NCI-H2227 (cell line): ENCODE data around the gene HEXB.
A peak's percentile ranks its signal among the peaks of the same experiment; 100 is the strongest.
"Not testable (repeated sequence)": the region's sequence is repeated elsewhere in the genome, so short reads cannot be mapped to it uniquely, and the experiment has no call there.

Source experiments
- DNase-seq: peaks from one replicate; lab custom pipeline; 2025; ENCODE audit not compliant: unreplicated experiment; lab: John Stamatoyannopoulos, UW

HEXB gene

DNA sequence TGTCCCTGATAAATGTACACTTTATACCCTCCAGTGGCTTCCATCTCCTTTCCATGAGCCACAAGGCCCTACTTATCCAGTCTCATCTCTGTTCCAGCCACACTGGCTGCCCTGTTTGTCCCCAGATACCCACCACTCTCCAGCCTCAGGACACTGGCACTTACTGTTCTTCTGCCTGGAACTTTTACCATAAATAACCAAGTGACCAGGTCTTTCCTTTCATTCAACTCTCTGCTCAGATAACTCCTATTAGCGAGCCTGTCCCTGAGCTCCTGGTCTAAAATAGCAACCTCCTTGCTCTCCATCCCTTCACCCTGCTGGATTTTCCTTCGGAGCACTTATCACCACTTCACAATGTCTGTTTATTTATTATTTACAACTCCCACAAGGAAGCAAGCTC is 27.9 kb upstream of the HEXB start:
- DNase-seq: no peak

DNA sequence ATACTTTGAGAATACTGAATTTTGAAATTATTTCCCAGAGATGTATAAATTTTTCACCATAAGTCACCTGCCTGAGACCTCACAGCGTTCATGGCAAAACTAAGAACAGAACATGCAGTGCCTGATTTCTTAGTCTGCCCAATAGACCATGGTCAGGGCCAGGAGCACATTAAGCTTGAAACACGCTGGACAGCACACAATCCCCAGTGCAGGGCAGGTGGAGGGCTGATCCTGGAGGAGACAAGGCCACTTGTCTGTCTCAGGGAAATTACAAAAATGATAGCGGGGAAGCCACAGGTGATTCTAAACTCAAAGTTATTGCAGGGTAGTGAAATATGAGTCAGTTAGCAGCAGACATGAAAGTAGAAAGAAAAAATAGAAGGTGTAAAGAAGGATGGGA is 25.9 kb upstream of the HEXB start:
- DNase-seq: no peak

DNA sequence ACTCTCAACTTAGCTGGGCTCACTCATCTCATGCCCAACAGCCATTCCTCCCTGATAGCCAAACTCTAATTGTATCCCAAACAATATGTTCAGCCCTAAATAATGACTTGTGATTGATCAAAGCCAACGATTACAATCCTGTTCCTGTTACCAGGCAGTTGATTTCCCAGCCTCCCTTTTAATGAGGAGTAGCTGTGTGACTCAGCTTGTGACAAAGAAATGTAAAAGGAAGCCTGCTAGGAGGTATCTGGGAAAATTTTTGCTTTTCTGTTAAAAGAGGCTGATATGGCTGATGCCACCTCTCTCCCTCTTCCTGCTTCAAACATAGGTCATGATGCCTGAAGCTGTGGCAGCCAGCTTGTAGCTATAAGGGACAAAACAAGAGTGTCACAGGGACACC is 24.9 kb upstream of the HEXB start:
- no peak for DNase-seq

DNA sequence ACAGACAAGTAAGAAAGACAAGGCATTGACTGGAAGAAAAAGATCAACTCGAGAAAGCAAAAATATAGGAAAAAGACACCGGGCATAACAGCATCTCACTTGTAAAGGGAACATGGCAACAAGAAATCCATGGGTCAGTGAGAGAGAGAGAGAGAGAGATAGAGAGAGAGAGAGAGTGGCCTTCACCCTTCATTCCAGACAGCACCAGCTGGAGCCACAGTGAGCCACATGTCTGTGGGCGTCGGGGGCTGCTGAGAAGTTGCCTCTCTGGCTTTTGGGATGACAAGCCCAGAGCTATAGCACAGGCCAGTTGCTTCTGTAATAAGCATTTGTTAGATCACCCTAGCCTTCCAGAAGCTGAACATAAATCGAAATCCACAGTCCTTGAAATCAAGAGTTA is 24.2 kb upstream of the HEXB start:
- DNase-seq: no peak

DNA sequence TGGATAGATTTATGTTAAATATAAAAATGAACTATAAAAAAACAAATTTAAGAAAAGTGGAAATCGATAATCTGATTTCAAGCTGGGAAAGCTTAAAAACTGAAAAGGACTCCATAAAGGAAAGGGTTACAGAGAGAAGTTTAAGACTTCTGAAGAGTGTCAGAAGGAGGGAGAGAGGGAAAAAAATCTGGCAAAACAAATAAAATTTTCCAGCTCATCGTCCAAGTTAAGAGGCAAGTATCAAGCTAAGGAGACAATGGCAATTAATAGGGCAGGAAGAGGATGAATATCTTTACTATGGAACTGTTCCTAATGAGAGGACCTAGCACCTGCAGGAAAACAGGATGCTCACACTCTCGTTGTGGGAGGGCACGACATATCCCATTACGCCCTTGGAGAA is 20.5 kb upstream of the HEXB start:
- no peak for DNase-seq

DNA sequence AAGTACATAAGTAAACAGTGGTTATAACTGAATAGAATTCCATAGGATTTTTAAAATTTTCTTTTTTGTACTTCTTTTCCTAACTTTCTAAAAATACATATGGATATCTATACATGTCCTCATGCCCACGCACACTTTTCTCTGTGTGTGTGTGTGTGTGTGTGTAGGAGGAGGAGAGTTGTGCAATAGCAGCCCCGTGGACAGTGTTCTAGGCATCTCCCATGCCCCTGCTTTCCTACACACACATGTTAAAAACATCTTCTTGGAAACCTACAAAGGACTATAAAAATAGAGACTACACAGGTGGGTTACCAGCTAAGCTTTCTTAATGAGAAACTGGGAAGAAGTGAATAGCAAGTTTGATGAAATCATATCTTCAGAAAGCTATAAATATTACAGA is 19.8 kb upstream of the HEXB start:
- DNase-seq: no peak

DNA sequence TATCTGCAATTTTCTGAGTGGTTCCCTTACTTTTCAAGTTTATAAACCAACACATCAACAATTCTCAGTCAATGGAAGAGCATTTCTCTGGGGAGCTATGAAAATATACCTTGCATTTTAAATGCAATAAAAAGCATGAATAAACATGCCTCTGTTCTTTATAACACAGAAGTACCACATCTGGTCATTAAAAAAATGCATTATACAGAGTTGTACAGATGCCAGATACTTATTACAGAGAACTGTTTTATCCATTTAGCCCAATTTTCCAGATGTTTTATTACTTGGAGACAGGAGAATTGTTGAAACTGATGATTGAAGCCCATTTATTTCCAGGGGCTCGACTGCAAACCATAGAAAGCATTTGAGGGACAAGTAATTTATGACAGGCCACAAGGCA is 19.2 kb upstream of the HEXB start:
- no peak for DNase-seq

DNA sequence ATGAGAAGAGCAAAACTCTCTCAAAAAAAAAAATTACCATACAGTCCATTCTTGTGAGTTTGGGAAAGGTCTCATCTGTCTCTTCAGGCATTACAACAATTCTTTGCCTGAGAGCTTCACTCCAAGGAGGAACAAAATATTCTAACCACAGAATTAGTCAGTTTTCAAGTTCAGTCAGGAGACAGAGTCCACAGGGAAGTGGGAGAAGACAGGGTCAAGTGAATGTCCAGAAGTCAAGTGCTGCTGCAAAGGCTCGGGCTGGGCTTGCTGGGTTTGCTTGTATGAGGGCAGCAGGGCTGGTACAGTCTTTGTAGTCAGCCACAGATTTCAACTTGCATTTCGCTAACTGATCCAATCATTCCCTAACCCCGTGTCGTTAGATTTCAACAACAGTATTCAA is 17.6 kb upstream of the HEXB start:
- DNase-seq: no peak

DNA sequence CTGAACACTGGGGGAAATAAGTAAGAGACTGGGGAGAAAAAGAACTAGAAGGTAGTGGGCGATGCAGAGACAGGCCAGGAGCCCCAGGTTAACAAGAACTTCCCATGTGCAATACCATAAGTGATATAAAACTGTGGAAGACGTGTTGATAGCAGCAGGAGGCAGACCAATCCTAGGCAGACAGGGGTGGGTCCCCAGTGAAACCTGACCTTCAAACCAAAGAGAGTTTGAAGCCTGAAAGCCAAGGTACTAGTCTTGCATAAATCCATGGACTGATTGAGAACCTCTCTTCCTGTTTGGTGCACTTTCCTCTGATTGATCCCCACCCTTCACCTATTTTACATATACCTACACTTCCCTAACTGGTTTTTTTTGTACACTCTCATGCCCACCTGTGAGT is 15.2 kb upstream of the HEXB start:
- no peak for DNase-seq

DNA sequence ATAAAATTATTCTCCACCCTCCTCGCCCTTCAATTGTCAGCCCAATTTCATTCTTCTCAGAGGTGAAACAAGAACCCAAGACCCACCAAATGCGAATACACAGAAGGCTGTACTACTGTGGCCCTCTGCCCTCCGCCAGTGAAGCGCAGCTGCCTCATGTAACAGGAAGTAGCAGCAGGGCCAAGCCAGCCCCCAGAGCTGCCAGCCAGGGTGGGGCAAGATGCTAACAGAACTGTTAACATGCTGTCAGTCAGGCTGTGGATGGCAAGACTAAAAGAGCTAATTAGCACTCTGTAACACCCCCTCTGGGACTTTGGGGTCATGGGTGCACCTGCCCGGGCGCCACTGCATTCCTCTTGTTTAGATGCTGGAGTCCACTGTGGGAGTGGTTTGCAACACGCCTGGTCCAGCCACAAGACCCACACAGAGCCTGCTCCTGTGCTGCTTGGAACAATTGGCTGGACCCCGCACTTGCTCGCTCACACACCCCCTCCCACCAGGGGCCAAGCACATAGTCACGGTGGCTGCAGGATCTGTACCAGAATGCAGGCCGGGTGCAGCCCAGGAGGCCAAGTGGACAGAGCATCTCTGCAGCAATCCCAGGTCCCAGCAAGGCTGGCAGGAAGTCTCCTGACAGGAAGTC is 14.5 kb upstream of the HEXB start:
- no peak for DNase-seq

DNA sequence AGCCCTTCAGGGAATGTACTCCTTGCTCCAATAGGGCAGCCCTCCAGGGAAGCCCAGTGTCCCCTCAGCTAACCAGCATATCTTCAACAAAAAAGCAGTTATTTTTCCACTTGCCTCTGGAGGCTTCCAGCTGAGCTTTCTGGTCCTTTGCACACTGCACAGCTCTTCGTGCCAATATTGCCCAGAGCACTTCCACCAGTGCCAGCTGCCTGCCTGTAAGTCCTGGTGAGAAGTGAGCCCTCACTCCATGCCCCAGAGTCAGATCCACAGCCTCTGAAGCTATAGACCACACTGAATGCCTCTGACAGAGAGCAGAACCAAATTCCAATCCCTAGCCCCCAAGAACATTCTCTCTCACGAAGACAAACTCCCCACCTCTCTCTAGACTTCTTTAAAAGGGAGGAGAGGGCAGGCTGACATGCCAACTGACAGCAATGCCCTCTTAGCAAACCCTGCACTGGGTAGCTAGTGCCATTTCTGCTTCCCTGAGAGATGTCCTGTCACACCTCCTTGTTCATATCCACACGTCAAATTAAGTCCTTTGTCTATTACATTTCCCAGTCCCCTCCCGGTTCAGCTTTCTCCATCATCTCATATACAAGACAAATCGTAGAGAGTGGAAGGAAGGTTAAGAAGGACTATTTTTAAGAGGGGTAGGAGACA is 12.7 kb upstream of the HEXB start:
- DNase-seq: no peak

DNA sequence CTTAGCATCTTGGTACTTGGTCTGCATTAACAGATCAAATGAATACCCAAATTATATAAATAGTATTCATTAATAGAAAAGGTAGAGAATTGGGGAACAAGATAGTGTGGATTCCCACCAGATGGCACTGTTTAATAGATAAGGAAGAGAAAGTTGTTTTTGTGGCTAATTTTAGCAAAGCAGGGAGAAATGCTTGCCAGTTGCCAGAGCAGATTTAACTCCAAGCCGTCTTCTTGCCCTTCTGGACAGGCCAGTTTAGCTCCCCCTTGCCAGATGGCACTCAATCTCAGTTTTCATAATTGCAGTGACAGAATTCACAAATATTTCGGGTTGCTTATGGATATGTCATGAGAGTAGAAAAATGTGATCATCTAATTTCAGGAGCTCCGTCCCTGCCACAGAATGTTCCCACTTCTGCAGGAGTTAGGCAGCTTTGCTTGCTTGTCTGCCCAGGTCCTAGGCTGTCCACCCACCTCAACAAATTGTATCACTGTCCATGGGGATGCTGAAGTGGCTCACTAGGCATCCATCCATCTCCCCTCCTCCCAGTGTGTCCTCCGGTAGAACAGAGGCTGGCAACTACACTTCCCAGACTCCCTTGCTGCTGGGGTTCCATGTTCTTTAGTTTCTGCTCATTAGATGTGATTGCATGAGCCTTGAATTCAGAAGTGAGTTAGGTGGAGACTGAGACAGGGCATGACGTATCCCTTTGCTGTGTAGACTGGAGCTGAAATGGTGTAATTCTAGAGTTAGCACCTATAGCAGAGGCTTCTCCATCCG is 11.8 kb upstream of the HEXB start:
- DNase-seq: peak; percentile 15

DNA sequence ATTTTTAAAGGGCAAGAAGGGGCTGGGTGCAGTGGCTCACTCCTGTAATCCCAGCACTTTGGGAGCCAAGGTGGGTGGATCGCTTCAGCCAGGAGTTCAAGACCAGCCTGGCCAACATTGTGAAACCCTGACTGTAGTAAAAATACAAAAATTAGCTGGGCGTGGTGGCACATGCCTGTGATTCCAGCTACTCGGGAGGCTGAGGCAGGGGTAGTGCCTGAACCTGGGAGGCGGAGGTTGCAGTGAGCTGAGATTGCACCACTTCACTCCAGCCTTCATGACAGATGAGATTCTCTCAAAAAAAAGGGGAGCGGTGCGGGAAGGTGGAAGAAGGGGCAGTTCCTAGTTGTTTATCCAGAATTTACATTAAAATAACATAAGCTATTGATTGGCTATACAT is 8.6 kb upstream of the HEXB start:
- not testable (repeated sequence) for DNase-seq

DNA sequence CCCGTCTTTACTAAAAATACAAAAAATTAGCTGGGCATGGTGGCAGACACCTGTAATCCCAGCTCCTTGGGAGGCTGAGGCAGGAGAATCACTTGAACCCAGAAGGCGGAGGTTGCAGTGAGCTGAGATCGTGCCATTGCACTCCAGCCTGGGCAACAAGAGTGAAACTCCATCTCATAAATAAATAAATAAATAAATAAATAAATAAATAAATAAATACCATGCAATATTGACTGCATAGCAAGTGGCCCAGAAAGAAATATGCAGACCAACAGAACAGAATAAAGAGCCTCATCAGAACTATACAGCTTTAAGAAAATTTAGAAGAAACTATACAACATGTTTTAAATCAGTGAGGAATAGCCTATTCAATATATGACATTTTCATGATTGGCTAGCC is 6.9 kb upstream of the HEXB start:
- DNase-seq: not testable (repeated sequence)

DNA sequence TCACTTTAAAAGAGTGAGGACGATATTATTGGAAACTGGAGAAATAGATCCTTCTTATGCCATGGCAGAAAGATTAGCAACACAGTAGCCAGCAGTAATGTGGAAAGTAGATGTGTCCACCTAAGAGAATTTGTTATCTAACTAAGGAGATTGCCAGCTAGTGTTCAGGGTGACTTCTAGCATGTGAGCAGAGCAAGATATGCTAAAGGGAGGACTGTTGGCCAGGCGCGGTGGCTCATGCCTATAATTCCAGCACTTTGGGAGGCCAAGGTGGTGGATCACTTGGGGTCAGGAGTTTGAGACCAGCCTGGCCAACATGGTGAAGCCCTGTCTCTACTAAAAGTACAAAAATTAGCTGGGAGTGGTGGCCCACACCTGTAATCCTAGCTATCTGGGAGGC is 5.7 kb upstream of the HEXB start:
- not testable (repeated sequence) for DNase-seq

DNA sequence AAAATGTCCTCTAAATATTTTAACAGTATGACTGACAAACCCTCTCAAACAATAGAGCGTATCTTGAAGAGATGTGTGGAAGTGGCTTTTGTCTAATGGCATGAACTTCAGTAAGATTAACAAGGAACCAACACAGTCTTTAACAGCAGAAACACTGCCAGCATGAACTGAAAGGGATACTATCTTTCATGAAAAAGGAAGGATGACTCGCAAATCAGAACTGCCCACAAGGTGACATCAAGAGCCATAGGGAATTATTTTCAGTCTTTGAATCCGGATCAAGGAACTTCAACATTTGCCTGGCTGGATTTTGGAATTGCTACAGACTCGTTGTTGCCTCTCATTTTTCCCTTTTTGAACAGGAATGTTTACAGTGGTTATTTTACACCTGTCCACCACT is 5.1 kb upstream of the HEXB start:
- DNase-seq: no peak

DNA sequence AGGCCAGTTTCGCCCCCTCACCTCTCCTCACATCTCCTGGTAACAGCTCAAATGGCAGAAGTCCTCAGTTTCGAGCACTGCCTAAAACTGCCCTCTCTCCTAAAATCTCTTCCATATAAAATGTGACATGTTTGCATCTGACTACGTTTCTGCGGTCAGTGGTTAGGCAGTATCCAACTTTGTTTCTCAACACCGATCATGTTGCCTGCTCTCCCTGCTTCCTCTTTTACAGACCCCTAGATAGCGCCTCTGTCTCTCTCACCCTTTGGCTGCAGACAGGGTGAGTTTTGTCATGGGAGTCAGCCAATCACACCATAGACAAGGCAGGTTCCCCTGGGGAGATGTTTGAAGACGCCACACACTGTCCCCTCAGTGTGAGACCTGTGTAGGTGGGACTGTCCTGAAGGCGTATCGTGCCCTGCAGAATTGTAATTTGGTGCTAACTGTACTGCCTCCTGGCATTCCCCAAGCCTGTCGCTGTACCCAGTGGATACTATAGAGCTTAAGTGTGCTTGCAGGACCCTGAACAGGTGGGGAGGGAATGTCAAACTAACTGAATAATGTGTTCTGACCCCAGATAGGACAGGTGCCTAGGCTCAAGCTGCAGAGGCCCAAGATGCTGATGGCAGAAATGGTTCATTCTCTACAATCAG is 1.1 kb downstream of the HEXB start:
- no peak for DNase-seq

DNA sequence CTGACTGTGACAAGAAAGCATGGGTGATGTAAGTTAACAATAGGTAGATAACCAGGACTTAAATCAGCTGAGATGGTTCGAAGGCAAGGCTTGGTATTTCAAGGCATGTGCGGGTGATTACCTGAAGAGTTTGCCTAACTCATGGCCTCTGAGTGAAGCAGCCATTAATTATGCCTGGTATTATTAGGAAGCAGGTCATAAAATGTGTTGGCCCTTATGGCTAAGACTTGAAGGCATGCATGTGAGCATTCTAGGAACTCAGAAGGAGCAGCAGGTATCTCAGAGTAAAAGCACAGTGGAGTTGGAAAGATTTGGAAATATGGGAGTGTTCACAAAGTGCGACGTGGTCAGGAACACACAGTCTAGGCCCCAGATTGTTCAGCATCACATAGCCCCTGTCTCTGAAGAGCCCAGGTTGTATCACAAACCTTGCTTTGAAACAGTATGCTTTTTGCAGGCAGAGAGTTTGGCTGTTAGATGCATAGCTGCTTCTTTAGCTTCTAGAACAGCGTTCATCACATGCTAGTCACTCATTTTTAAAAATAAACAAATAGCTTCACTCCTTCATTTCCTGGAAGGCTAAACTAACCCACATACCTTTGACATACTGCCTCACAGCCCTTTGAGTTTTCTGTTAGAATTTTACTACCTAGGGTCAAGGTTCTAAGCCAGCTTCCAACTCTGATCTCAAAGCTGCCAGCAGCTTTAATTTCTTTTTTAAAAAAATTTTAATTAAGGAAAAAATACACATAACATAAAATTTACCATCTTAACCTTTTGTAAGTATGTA is 2.1 kb downstream of the HEXB start:
- DNase-seq: no peak

DNA sequence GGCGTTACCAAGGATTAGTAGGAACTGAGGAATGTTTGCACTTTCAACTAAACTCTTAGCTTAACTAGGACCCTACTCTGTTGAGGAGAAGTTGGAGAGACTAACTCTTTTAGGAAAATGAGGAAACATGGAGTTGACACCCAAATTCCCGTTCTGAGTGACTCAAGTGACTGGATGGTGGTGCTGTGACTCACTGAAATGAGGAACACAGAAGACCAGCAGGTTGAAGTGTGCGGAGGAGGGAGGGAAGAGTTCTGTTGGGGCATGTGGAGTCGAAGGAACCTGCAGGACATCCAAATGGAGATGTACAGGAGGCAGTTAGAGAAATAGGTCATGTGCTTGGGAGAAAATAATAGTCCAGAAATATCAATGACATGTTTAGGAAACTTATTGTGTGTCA is 8.2 kb downstream of the HEXB start:
- no peak for DNase-seq

DNA sequence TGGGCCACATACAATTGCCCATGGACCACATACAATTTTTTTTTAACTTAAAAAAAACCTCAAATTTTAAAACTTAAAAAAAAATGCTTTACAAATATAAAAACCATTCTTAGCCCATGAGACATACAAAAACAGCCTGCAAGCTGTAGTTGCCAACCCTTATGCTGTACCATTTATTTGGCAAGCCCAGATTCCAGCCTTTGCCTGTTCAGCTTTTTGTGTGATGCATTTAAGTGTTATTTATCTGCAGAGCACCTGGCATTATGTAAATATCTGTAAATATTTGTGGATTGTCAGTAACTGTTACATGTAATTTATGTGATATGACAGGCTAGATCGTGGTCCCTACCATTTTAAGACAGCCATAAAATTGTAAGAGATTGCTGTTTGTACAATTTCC is 32.6 kb downstream of the HEXB start:
- no peak for DNase-seq

DNA sequence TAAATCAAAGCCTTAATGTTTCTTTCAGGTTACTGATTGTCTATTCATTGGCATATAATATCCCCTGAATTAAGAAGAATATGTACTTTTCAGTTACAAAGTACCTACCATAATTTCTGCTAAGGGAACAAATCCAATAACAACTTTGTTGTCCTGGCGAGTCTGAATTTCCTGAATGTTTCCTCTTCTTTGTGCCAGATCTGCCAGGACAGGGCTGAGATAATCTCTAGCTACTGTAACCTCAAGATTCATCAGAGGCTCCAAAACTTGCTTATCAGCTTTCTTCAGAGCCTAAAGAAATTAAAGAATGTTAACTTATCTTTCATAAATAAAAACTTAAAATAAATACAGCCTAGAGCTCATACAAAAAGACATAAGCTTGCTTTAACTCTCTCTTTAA is 37.2 kb downstream of the HEXB start:
- no peak for DNase-seq
